KMS-11 (cell line): ENCODE results near the gene SEL1L3.

Experiments used
- H2AFZ ChIP-seq: fragments of 200-600 bp; sonication (generic); 2 replicates; pipeline ENCODE4 v1.6.1; 2016; ENCODE audit warnings: antibody characterized with exemption, mixed run types, low read depth
- H3K27ac ChIP-seq: fragments of 200-600 bp; sonication (generic); 2 replicates; pipeline ENCODE4 v1.6.1; 2016; ENCODE audit warnings: mild to moderate bottlenecking, mixed run types
- H3K27me3 ChIP-seq: fragments of 200-600 bp; sonication (generic); 2 replicates; pipeline ENCODE4 v1.6.1; 2017; ENCODE audit warnings: mild to moderate bottlenecking, low read depth, mixed run types, moderate library complexity; ENCODE audit not compliant: insufficient read depth
- H3K36me3 ChIP-seq: fragments of 200-600 bp; sonication (generic); 2 replicates; pipeline ENCODE4 v1.6.1; 2017; ENCODE audit warnings: mild to moderate bottlenecking, mixed run types; ENCODE audit not compliant: insufficient read depth
- H3K4me1 ChIP-seq: fragments of 200-600 bp; sonication (generic); 2 replicates; pipeline ENCODE4 v1.6.1; 2016; ENCODE audit warnings: mild to moderate bottlenecking, low read depth, mixed run types; ENCODE audit not compliant: poor library complexity, severe bottlenecking
- H3K4me2 ChIP-seq: fragments of 200-600 bp; sonication (generic); 2 replicates; pipeline ENCODE4 v1.7.0; 2016; ENCODE audit warnings: mild to moderate bottlenecking, mixed run types
- H3K4me3 ChIP-seq: fragments of 200-600 bp; sonication (generic); IDR thresholded peaks from 2 replicates; pipeline ENCODE4 v1.6.1; 2017; ENCODE audit warnings: low read depth, low read length, mixed read lengths; ENCODE audit not compliant: insufficient read depth
- H3K79me2 ChIP-seq: fragments of 200-600 bp; sonication (generic); 2 replicates; pipeline ENCODE4 v1.6.1; 2016; ENCODE audit warnings: low read depth, mixed run types; ENCODE audit not compliant: insufficient read depth
- H3K9ac ChIP-seq: fragments of 200-600 bp; sonication (generic); 2 replicates; pipeline ENCODE4 v1.6.1; 2016; ENCODE audit warnings: mild to moderate bottlenecking, mixed run types
- H4K20me1 ChIP-seq: fragments of 200-600 bp; sonication (generic); 2 replicates; pipeline ENCODE4 v1.6.1; 2016; ENCODE audit warnings: mild to moderate bottlenecking, mixed run types; ENCODE audit not compliant: insufficient read depth
- CTCF ChIP-seq: fragments of 200-600 bp; sonication (generic); conservative IDR thresholded peaks from 2 replicates; pipeline ENCODE4 v1.6.1; 2017; ENCODE audit warnings: low read depth, mild to moderate bottlenecking, antibody characterized with exemption, low read length, moderate library complexity, mixed read lengths

Gene SEL1L3

GRCh38 chr4:25811374-25811690 is 51.5 kb downstream of the SEL1L3 start:
- no peaks in the 10 kb centered on the region for H3K79me2 ChIP-seq
- H3K9ac ChIP-seq, result no peak overlapping the region
- H3K4me1 ChIP-seq, result no peaks in the 10 kb centered on the region
- H3K4me2 ChIP-seq, result no peak overlapping the region
- no peak for TF ChIP-seq CTCF
- no peak overlapping the region for H2AFZ ChIP-seq
- no peak overlapping the region for H3K27ac ChIP-seq
- H3K36me3 ChIP-seq, result no peaks in the 10 kb centered on the region
- H3K4me3 ChIP-seq, result no peak overlapping the region
- no peaks in the 10 kb centered on the region for H4K20me1 ChIP-seq
- H3K27me3 ChIP-seq, result no peaks in the 10 kb centered on the region

- H3K27me3 ChIP-seq, result no peaks in the 10 kb centered on the region
- no peaks in the 10 kb centered on the region for H3K36me3 ChIP-seq
- no peaks in the 10 kb centered on the region for H4K20me1 ChIP-seq
- no peak overlapping the region for H2AFZ ChIP-seq
- H3K4me1 ChIP-seq, result no peaks in the 10 kb centered on the region
- no peaks in the 10 kb centered on the region for H3K79me2 ChIP-seq
- no peak overlapping the region for H3K4me2 ChIP-seq
- H3K4me3 ChIP-seq, result no peak overlapping the region
- no peak overlapping the region for H3K27ac ChIP-seq
- H3K9ac ChIP-seq, result no peak overlapping the region
- TF ChIP-seq CTCF, result no peak
Observed at GRCh38 chr4:25810461-25811373, 52.1 kb downstream of the SEL1L3 start.

GRCh38 chr4:25809996-25810395 is 52.8 kb downstream of the SEL1L3 start:
- no peaks in the 10 kb centered on the region for H3K27me3 ChIP-seq
- no peak overlapping the region for H3K9ac ChIP-seq
- no peaks in the 10 kb centered on the region for H3K79me2 ChIP-seq
- no peak for TF ChIP-seq CTCF
- no peak overlapping the region for H3K4me2 ChIP-seq
- H4K20me1 ChIP-seq, result no peaks in the 10 kb centered on the region
- H2AFZ ChIP-seq, result no peak overlapping the region
- no peak overlapping the region for H3K4me3 ChIP-seq
- H3K27ac ChIP-seq, result no peak overlapping the region
- H3K36me3 ChIP-seq, result no peaks in the 10 kb centered on the region
- H3K4me1 ChIP-seq, result no peaks in the 10 kb centered on the region

GRCh38 chr4:25807102-25807728 is 55.6 kb downstream of the SEL1L3 start:
- Histone ChIP-seq H3K9ac (no peak overlapping the region), H2AFZ (no peak overlapping the region), H3K4me2 (no peak overlapping the region), H3K4me1 (no peaks in the 10 kb centered on the region), H3K36me3 (no peaks in the 10 kb centered on the region), H4K20me1 (no peaks in the 10 kb centered on the region), H3K79me2 (no peaks in the 10 kb centered on the region), H3K27ac (no peak overlapping the region), H3K4me3 (no peak overlapping the region), H3K27me3 (no peaks in the 10 kb centered on the region)
- TF ChIP-seq CTCF, result no peak
